ENCODE data around the gene PLEKHG5.

The PLEKHG5 gene

GRCh38 chr1:6496890-6497214 lies 5.4 kb upstream of the PLEKHG5 start:
- no peak for TF ChIP-seq TAF1 (IDR thresholded peaks at IDR 0.05; ENCODE audit: borderline replicate concordance, insufficient read depth, low read length)
- TF ChIP-seq, protein P1, sequence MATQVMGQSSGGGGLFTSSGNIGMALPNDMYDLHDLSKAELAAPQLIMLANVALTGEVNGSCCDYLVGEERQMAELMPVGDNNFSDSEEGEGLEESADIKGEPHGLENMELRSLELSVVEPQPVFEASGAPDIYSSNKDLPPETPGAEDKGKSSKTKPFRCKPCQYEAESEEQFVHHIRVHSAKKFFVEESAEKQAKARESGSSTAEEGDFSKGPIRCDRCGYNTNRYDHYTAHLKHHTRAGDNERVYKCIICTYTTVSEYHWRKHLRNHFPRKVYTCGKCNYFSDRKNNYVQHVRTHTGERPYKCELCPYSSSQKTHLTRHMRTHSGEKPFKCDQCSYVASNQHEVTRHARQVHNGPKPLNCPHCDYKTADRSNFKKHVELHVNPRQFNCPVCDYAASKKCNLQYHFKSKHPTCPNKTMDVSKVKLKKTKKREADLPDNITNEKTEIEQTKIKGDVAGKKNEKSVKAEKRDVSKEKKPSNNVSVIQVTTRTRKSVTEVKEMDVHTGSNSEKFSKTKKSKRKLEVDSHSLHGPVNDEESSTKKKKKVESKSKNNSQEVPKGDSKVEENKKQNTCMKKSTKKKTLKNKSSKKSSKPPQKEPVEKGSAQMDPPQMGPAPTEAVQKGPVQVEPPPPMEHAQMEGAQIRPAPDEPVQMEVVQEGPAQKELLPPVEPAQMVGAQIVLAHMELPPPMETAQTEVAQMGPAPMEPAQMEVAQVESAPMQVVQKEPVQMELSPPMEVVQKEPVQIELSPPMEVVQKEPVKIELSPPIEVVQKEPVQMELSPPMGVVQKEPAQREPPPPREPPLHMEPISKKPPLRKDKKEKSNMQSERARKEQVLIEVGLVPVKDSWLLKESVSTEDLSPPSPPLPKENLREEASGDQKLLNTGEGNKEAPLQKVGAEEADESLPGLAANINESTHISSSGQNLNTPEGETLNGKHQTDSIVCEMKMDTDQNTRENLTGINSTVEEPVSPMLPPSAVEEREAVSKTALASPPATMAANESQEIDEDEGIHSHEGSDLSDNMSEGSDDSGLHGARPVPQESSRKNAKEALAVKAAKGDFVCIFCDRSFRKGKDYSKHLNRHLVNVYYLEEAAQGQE (IDR thresholded peaks at IDR 0.05; ENCODE audit: insufficient read depth in 1 of 2, low read depth in 2 of 2, low read length in 2 of 2) = no peak
- TF ChIP-seq POLR2AphosphoS5 (IDR thresholded peaks at IDR 0.05; ENCODE audit: low read depth, low read length) = no peak
- no peak for TF ChIP-seq SIN3A (IDR thresholded peaks at IDR 0.05; ENCODE audit: borderline replicate concordance, insufficient read depth, low read length)
- TF ChIP-seq FOXP2 (optimal IDR thresholded peaks at IDR 0.05; ENCODE audit: borderline replicate concordance, extremely low read depth, extremely low read length, insufficient read depth) = no peak

DNA sequence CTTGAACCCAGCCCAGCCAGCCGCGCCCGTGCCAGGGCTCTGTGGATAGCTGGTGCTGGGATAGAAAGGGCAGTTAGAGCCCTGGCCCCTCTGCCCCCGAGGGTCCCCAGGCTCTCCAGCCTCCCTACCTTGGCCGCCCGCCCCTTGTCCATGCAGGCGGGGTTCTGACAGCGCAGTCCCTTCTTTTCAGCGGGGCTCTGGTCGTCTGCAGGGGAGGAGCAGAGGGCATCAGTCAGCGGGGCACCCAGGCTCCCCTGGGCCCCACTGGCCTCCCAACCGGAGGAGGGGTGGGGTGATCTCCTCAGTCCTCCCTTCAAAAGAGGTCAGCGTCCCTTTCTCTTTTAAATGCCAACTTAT lies 4.9 kb upstream of the PLEKHG5 start:
- TF ChIP-seq, protein P1 (IDR thresholded peaks at IDR 0.05; ENCODE audit: insufficient read depth in 1 of 2, low read depth in 2 of 2, low read length in 2 of 2) = no peak

GRCh38 chr1:6495540-6496364 lies 4.3 kb upstream of the PLEKHG5 start:
- no peak for TF ChIP-seq SIN3A (IDR thresholded peaks at IDR 0.05; ENCODE audit: borderline replicate concordance, insufficient read depth, low read length)
- no peak for TF ChIP-seq POLR2AphosphoS5 (IDR thresholded peaks at IDR 0.05; ENCODE audit: low read depth, low read length)
- TF ChIP-seq FOXP2 (optimal IDR thresholded peaks at IDR 0.05; ENCODE audit: borderline replicate concordance, extremely low read depth, extremely low read length, insufficient read depth) = no peak
- TF ChIP-seq, protein P1 (IDR thresholded peaks at IDR 0.05; ENCODE audit: insufficient read depth in 1 of 2, low read depth in 2 of 2, low read length in 2 of 2) = no peak
- no peak for TF ChIP-seq TAF1 (IDR thresholded peaks at IDR 0.05; ENCODE audit: borderline replicate concordance, insufficient read depth, low read length)

- TF ChIP-seq FOXP2 (optimal IDR thresholded peaks at IDR 0.05; ENCODE audit: borderline replicate concordance, extremely low read depth, extremely low read length, insufficient read depth) (no peak), POLR2AphosphoS5 (IDR thresholded peaks at IDR 0.05; ENCODE audit: low read depth, low read length) (no peak), SIN3A (IDR thresholded peaks at IDR 0.05; ENCODE audit: borderline replicate concordance, insufficient read depth, low read length) (no peak), TAF1 (IDR thresholded peaks at IDR 0.05; ENCODE audit: borderline replicate concordance, insufficient read depth, low read length) (no peak)
- TF ChIP-seq, protein P1 (IDR thresholded peaks at IDR 0.05; ENCODE audit: insufficient read depth in 1 of 2, low read depth in 2 of 2, low read length in 2 of 2) = no peak
These were observed 3.6 kb upstream of the PLEKHG5 start for GRCh38 chr1:6495041-6495441.

- TF ChIP-seq FOXP2 (optimal IDR thresholded peaks at IDR 0.05; ENCODE audit: borderline replicate concordance, extremely low read depth, extremely low read length, insufficient read depth) = no peak
- TF ChIP-seq TAF1 (IDR thresholded peaks at IDR 0.05; ENCODE audit: borderline replicate concordance, insufficient read depth, low read length) = no peak
- no peak for TF ChIP-seq POLR2AphosphoS5 (IDR thresholded peaks at IDR 0.05; ENCODE audit: low read depth, low read length)
- TF ChIP-seq, protein P1 (IDR thresholded peaks at IDR 0.05; ENCODE audit: insufficient read depth in 1 of 2, low read depth in 2 of 2, low read length in 2 of 2) = no peak
- no peak for TF ChIP-seq SIN3A (IDR thresholded peaks at IDR 0.05; ENCODE audit: borderline replicate concordance, insufficient read depth, low read length)
These were observed 3.2 kb upstream of the PLEKHG5 start for GRCh38 chr1:6494627-6495026.

All from PFSK-1 (cell line).